Kidney (tissue), 14 donors: ENCODE measurements around the gene C19orf38. TPM values are rescaled to one million over a fixed set of nuclear protein-coding genes. Genes with fewer than 3 reads are reported as not detected.

Experiments
- DNase-seq, 5 donors: peaks; one replicate each; pipeline ENCODE4 v3.0.0-alpha.2; 2013 to 2020
- FAIRE-seq: peaks from 2 replicates; lab custom pipeline; 2012; peaks lifted over from hg19 to GRCh38; lab: Jason Lieb, UNC
- H3K27ac ChIP-seq, 2 donors: one replicate each; pipeline ENCODE4 v1.7.0; 2013; ENCODE audit warnings: low read depth in 2 of 2, low read length in 2 of 2, inconsistent platforms in 1 of 2
- H3K27me3 ChIP-seq: one replicate; pipeline ENCODE4 v1.7.1; 2013; ENCODE audit warnings: low read length, inconsistent platforms; ENCODE audit not compliant: control insufficient read depth, insufficient read depth
- H3K36me3 ChIP-seq, 3 donors: one replicate each; pipeline versions ENCODE4 v1.7.0 to v1.7.1; 2013; ENCODE audit warnings: low read length in 3 of 3, control low read depth in 1 of 3, inconsistent platforms in 1 of 3; ENCODE audit not compliant: insufficient read depth in 3 of 3, control insufficient read depth in 2 of 3
- H3K4me1 ChIP-seq, 3 donors: one replicate each; pipeline versions ENCODE4 v1.7.0 to v1.7.1; 2013; ENCODE audit warnings: low read length in 3 of 3, inconsistent platforms in 1 of 3, low read depth in 1 of 3; ENCODE audit not compliant: control insufficient read depth in 2 of 3, insufficient read depth in 2 of 3
- H3K4me3 ChIP-seq, 3 donors: one replicate each; pipeline versions ENCODE4 v1.7.0 to v1.8.1; 2013; ENCODE audit warnings: low read length in 3 of 3, control low read depth in 1 of 3, inconsistent platforms in 1 of 3
- H3K9ac ChIP-seq, 3 donors: one replicate each; pipeline versions ENCODE4 v1.7.0 to v1.7.1; 2013; ENCODE audit warnings: low read length in 3 of 3, control low read depth in 1 of 3, inconsistent platforms in 1 of 3
- H3K9me3 ChIP-seq, 3 donors: one replicate each; pipeline versions ENCODE4 v1.7.0 to v1.7.1; 2013; ENCODE audit warnings: low read length in 3 of 3, control low read depth in 1 of 3, inconsistent platforms in 1 of 3; ENCODE audit not compliant: control insufficient read depth in 2 of 3, insufficient read depth in 1 of 3
- CTCF ChIP-seq: IDR thresholded peaks from 3 replicates; pipeline ENCODE4 v1.5.1; 2012; ENCODE audit warnings: mild to moderate bottlenecking, moderate library complexity, borderline replicate concordance; ENCODE audit not compliant: insufficient read depth; ENCODE audit errors: extremely low read depth
- intact Hi-C: fragments of 100-400 bp; cut with DNase I; formaldehyde crosslinking; loops from one replicate; pipeline ENCODE4 v1.11.1; 2022
- polyA plus RNA-seq: library from polyadenylated mRNA; stranded (reverse); fragments of 350-450 nt; fragmentation: Illumina TruSeq; extraction: RNeasy Lipid Tissue Mini Kit (QIAGEN cat#74804); gene quantifications from one replicate; pipeline ENCODE4 v1.2.3, GENCODE V29; 2014; ENCODE audit warnings: low read depth, low replicate concordance; ENCODE audit not compliant: insufficient read depth
- total RNA-seq: library from RNA; stranded (reverse); fragmentation: NEBNext Ultra II Directional; extraction: Animal tissue kit (Norgen Biotek cat#: 25700); gene quantifications from one replicate; pipeline ENCODE4 v1.2.1, GENCODE V29; 2021
- donor health status: control.
- donor health status: control.
- donor health status: control.
- donor health status: control.
- donor health status: control.
- donor health status: DM: yes; HTN: yes; CAD: no.
- donor health status: Normal renal cell carcinoma (clear cell type).

The C19orf38 gene
- total and polyA plus RNA-seq, 2 donors from 2014 or later: 2.4 to 3.3 TPM

GRCh38 chr19:10913716-10914340 lies 65.6 kb downstream of the C19orf38 start:
- H3K27me3 ChIP-seq: no peaks in the 10 kb centered on the region
- intact Hi-C loops: no loop called here
- H3K36me3 ChIP-seq: peaks cover 0 to 17% (median 5%) of the 10 kb centered on the region in 3 donors
- H3K4me3 ChIP-seq: no peak overlapping the region
- no peaks in the 10 kb centered on the region for H3K4me1 ChIP-seq
- no peak overlapping the region for H3K27ac ChIP-seq
- H3K9ac ChIP-seq: no peak overlapping the region
- no peak for TF ChIP-seq CTCF
- no peaks in the 10 kb centered on the region for H3K9me3 ChIP-seq
- DNase-seq (no peak), FAIRE-seq (no peak)

GRCh38 chr19:10915130-10916091 lies 67.2 kb downstream of the C19orf38 start:
- H3K27ac ChIP-seq: no peak overlapping the region
- H3K9ac ChIP-seq: no peak overlapping the region
- no peaks in the 10 kb centered on the region for H3K9me3 ChIP-seq
- intact Hi-C loops: no loop called here
- no peak for DNase-seq
- TF ChIP-seq CTCF: no peak
- H3K36me3 ChIP-seq: peaks cover 0 to 19% (median 8%) of the 10 kb centered on the region in 3 donors
- H3K4me3 ChIP-seq: no peak overlapping the region
- no peaks in the 10 kb centered on the region for H3K4me1 ChIP-seq
- H3K27me3 ChIP-seq: no peaks in the 10 kb centered on the region
- no peak for FAIRE-seq

- H3K27ac ChIP-seq: no peak overlapping the region
- H3K9me3 ChIP-seq: no peaks in the 10 kb centered on the region
- FAIRE-seq (no peak), DNase-seq (no peak)
- intact Hi-C loops: no loop called here
- peaks cover 0 to 13% (median 5%) of the 10 kb centered on the region in 3 donors for H3K36me3 ChIP-seq
- no peak overlapping the region for H3K4me3 ChIP-seq
- H3K27me3 ChIP-seq: no peaks in the 10 kb centered on the region
- no peak overlapping the region for H3K9ac ChIP-seq
- TF ChIP-seq CTCF: no peak
- H3K4me1 ChIP-seq: no peaks in the 10 kb centered on the region
These were observed 68.4 kb downstream of the C19orf38 start for GRCh38 chr19:10916602-10917001.
